DLD1 (cell line): ENCODE measurements around the gene HTRA1.

Source experiments
- in situ Hi-C: cut with HindIII; loops from 2 replicates; pipeline ENCODE4 v1.10.0; 2017; ENCODE audit warnings: low sequenced_read_pairs

HTRA1 gene

DNA sequence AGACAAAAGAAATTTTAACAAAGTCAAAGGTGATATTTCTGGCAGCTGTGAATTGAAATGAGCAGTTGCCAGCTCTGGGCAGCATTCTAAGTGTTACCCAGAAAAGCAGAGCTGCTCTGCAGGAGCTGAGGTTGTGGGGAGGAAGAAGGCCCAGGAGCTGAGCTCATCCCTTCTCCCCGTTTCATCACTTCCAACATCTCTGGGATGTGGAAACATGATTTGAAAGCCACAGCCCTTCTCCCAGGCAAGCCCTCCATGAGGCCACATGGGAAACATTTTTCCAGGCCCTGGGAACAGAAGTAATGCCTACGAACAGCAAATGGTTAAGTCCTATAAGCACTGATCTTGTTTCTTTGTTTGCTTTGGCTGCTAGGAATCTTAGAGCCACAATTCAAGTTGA lies 88.3 kb downstream of the HTRA1 start:
- in situ Hi-C loops = no loop called here

DNA sequence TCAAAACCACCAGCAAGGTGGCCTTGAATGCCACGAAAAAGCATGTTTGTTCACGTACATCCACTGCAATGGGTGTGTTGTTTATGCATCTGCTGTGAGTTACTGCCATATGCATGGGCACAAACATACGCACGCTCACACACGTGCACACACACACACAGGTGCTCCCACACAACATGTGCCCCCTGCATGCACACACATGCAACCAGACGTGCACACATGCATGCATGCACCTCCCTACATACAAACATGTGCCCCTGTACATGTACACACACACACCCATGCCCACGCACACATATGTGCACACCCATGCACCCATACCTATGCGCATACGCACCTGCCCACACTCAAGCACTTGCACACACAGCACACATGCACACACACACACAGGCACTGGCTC lies 89.1 kb downstream of the HTRA1 start:
- in situ Hi-C loops = no loop called here

DNA sequence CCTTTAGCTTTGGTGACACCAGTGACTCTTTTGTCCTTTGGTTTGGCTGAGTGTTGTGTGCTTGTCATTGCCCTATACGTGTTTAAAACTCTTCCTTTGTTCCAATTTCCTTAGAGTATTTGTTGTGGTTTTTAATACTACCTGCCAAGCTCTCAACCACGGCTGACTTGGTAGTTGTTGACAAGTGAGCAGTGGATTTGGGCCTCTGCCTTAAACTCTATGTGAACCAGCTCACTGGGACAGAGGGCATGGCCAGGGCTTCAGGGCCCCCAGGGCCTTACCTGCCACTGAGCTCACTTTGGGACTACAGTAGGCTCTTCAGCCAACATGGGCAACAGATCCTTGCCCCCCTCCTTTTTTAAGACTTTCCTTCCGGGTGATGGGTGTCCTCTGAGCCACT lies 89.6 kb downstream of the HTRA1 start:
- in situ Hi-C loops = no loop called here

DNA sequence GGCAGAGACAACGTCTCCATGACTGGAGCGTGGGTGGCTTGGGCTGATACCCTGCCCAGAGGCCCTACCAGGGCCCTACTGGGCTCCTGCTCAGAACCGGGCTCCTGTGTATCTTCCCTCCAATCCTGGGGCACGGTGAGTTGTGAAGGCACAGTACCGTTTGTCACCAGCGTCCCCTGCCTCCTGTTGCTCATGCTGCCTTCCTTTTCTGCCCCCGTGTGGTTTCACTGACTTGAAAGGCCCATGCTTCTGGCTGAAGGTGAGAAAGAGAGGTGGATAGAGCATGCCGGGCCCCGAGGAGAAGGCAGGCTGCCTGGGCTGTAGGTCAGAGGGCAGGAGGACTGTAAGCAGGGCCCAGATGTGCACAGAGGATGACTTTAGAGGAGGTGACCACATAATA lies 90.1 kb downstream of the HTRA1 start:
- in situ Hi-C loops = no loop called here

DNA sequence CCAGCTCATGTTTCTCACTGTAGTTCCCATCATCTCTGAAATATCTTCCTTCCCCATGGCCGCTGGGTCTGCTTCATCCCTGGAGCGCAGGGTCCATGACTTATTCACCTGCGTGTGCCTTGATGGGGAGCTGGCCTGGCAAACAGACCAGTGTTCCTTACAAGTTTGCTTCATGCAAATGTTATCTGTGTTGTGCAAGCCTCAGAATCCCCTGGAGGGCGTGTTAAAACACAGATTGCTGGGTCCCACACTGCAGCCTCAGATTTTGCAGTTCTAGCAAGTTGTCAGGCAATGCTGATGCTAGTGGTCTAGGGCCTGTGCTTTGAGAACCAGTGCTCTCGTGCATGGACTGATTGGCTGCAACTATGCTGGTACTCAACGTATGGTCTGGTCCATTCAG lies 92.0 kb downstream of the HTRA1 start:
- in situ Hi-C loops = no loop called here

DNA sequence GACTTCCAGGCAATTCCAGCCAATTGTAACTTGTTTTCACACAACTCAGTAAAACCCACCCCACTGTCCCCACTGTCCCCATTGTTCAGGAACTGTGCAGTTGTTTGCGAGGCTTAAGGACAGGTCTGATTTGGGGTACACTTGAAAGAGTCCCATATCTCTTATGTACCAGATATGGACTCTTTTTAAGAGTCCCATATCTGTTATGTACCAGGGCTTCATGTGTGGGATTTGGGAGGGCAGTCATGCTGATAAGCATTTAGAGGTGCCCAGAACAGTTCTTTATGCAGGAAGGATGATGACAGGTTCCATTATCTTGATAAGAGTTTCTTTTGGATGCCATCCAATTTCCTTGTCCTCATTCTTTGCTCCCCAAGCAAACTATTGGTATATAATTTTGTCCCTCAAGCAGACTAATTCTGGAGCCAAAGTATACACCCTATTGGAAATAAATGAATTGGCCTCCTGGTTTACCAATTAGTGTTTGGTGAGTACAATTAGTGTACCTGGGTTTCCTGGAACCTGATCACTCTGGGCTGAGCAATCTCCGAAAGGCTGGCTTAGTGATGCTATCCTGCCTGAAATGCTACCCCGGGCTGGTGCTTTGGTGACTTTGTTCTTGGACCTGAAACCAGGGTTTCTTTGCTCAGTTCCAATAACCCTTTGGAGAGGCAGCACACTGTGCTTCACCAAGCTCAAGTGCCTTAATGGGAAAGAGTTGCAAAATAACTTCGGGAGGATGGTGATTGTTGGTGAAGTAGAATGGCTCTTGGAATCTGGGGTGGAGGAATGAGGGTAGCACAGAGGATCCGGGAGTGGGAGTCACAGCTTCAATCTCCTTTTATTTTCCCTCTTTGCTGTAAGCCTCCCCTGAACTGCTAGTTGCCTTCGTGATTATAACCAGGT lies 93.0 kb downstream of the HTRA1 start:
- in situ Hi-C loops = no loop called here

DNA sequence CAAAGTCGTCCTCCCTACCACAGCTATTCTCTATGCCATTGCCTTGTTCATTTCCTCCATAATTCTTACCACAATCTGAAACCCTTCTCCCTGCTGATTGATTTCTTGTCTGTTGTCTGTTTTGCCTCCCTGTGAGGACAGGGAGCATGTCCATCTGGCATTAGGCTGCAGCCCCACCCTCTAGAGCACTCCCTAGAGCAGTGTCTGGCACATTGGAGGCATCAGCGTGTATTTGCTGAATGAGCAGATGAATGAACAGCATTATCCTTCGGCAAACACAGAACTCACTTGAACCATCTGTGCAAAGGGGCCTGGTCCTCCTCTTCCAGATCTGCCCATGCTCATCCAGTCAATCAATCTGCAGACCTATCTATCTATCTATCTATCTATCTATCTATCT lies 94.1 kb downstream of the HTRA1 start:
- in situ Hi-C loops = no loop called here

DNA sequence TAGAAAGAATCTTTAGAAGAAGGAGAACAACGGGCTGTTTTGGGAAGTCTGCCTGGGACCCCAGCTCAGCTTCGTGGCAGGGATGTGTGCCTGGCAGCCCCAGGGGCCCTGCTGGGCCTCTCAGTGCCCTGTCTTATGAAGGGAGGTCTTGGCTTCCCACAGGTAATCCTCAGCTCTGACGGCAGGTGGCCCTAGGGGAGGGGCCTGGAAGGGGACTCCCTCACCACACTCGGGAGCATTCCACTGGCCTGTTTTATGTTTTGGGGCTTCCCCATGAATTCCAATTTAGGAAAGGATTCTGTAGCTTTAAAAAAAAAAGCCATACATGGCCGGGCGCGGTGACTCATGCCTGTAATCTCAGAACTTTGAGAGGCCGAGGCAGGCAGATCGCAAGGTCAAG lies 96.2 kb downstream of the HTRA1 start:
- in situ Hi-C loops = no loop called here

DNA sequence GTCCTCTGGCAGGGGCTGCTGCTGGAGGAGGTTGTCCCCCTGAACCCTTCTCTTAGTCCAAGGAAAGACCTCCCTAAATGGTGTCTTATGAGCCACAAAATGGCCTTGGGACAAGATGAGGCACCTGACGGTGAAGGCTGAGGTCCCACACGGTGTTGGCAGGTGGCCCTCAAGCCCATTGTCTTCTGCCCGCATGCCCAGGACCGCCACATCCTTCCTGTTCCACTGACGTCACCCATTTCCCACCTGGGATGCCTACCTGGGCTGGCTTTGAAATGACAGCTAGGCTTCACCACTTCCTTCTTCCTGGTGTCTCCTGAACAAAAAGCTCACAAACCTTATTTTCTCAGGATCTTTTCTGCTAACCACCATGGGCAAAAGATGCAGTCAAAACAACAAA lies 97.1 kb downstream of the HTRA1 start:
- in situ Hi-C loops = no loop called here

DNA sequence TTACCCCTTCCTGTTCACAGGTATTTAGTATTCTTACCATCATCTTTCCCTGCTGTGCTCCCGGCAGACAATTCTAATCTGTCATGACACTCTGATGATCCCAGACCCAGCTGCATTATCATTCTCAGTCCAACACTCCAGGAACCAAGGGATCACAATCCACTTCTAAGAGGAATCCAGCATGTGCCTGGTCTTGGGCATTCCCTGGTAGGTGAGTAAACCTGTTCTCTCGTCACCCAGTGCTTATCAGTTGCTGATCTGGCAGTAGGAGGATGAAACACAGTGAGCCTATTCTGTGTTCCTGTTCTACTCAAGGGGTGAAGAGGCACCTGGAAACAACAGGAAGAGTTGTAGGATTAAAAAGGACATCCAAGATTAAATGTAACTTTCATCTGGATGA lies 97.9 kb downstream of the HTRA1 start:
- in situ Hi-C loops = no loop called here

DNA sequence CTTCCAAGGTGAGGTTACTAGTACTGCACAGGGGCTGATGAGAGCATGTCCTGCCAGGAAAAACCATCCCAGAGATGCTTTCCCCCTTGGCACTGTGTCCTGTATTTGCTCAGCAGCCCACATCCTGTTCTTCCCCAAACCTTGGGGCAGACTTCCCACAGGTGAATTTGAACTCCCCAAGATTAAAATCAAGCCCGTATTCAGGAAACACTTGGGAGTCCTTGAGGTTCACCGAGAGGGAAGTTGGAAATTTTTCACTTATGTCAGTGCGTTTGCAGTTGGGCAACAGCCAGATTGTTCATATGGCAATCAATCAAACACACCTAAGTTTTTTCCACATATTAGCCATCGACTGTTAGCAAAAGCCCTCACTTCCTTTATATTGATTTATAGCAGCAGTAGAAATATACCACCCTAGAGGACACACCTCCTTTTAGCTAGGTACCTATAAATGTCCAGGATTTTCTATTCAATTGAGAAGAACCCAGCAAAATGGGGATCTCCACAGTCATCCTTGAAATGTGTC lies 99.0 kb downstream of the HTRA1 start, which contains the start of gene DMBT1:
TSS of gene DMBT1 (plus strand) at position 476 of the 526 bp plus-strand sequence. CDS start at position 493, 17 bp downstream.
- in situ Hi-C loops = no loop called here

DNA sequence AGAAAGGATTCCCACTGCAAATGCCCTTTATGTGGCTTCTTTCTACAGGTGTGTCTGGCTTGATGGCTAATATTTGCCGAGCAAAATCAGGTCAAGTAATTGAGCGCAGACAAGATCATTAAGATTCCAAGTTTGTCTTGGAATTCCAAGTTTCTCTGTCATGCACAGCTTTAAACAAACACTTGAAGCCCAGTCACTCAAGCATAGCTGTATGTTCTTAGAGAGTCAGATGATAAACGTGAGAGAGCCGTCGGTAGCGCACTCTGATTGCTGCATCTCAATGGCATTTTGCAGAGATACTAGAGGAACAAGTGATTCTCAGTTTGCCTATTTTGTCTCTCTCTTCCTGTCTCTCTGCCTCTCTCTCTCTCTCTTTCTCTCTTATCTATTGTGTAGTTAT lies 99.9 kb downstream of the HTRA1 start:
- in situ Hi-C loops = no loop called here

DNA sequence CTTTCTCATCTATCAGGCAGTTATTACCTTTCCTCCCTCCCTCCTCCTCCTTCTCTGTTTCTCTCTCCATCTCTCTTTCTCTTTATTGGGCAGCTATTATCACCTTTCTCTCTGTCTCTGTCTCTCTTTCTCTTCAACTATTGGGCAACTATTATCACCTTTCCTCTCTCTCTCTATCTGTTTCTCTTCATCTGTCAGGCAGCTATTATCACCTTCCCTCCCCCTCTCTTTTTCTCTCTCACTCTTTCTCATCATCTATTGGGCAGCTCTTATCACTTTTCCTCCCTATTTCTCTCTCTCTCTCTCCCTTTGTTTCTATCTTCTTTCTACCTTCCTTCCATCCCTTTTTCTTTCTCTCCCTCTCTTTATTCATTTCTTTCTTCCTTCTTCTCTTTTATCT lies 100.4 kb downstream of the HTRA1 start:
- in situ Hi-C loops = no loop called here
